ENCODE measurements around the gene MINDY4. TPM values are rescaled to one million over a fixed set of nuclear protein-coding genes. Genes with fewer than 3 reads are reported as not detected.

The MINDY4 gene
- total and polyA plus RNA-seq, 2 of the 8 experiments (the other 6 are each of a cell fraction or from before 2014, with no cell fraction given): 1.3 to 3.6 TPM

DNA sequence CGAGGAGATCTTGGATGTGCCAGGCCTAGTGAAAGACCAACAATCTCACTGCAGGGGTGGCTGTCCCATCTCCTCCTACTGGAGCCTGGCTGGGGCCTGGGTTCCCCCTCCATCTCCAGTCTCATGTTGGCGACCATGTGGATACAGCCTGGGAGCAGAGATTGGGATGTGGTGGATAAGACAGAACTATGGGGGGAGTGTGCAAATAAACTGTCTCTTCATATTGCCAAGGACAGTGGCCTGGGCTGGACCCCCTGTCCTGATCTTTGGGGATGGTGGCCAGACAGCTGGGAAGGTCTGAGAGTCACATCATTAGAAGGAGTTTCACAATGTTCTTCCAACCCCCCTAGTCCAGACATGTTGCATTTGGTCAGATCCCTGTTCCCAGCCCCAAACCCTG lies 5.8 kb upstream of the MINDY4 start:
- no peak overlapping the region for H3K4ac ChIP-seq (replicated peaks; ENCODE audit: insufficient read length, low read depth, low read length)
- WGBS, 2 experiments (ENCODE audit: extremely low coverage in 1 of 2, insufficient coverage in 1 of 2, insufficient read length in 1 of 2, insufficient replicate concordance in 2 of 2, low coverage in 1 of 2, low lambda C conversion rate in 2 of 2, missing lambda C conversion rate in 1 of 2): 92% methylated on average over 2 of the region's 2 CpGs; no CpG with 5 or more reads in 1 of the 2 experiments
- FAIRE-seq (no peak), DNase-seq (ENCODE audit: low read depth in 1 of 2, low spot score in 2 of 2) (no peak)
- H4K5ac ChIP-seq (ENCODE audit: insufficient read length, low read depth, low read length): no peak overlapping the region
- ChIA-PET CTCF (ENCODE audit: partially characterized antibody) (interaction anchor here (2.4 kb wide), 1 partner anchor 174 kb away, joined by 5 read pairs; no protein-coding TSS in a partner anchor), POLR2A (ENCODE audit: partially characterized antibody) (no interaction called here)
- H4K91ac ChIP-seq (replicated peaks; ENCODE audit: insufficient read length, low read length): no peak overlapping the region
- H4K8ac ChIP-seq (ENCODE audit: extremely low read depth, insufficient read depth, low read length): no peak overlapping the region
- no peaks in the 10 kb centered on the region for H3K36me3 ChIP-seq (ENCODE audit: control insufficient read depth in 2 of 4, insufficient read depth in 4 of 4, low read length in 3 of 4)
- no peak overlapping the region for H3K4me3 ChIP-seq (ENCODE audit: extremely low read depth in 1 of 4, insufficient read depth in 2 of 4, low read depth in 3 of 4, low read length in 4 of 4)
- H3K23ac ChIP-seq (ENCODE audit: insufficient read length): no peak overlapping the region
- H2BK15ac ChIP-seq (ENCODE audit: low read length): no peak overlapping the region
- no peak overlapping the region for H2BK120ac ChIP-seq (replicated peaks; ENCODE audit: low read depth, low read length)
- H3K9ac ChIP-seq (replicated peaks in 1 of 4; ENCODE audit: extremely low read depth in 1 of 4, low read depth in 3 of 4, low read length in 3 of 4): no peak overlapping the region
- no peak overlapping the region for H3K4me2 ChIP-seq (ENCODE audit: insufficient read depth in 1 of 2, low read depth in 2 of 2, low read length in 2 of 2)
- H3K79me2 ChIP-seq (ENCODE audit: control insufficient read depth in 1 of 2, insufficient read depth in 2 of 2, low read length in 2 of 2): no peaks in the 10 kb centered on the region
- no peaks in the 10 kb centered on the region for H4K20me1 ChIP-seq (replicated peaks in 1 of 2; ENCODE audit: control insufficient read depth in 1 of 2, insufficient read depth in 2 of 2, low read length in 2 of 2)
- no peak overlapping the region for H2BK5ac ChIP-seq (ENCODE audit: low read depth, low read length)
- no peak overlapping the region for H3K56ac ChIP-seq (replicated peaks; ENCODE audit: insufficient read length, low read depth, low read length)
- H2AK5ac ChIP-seq (ENCODE audit: low read depth, low read length): no peak overlapping the region
- H3K9me3 ChIP-seq (ENCODE audit: insufficient read depth in 2 of 2, low read depth in 1 of 2, low read length in 1 of 2): no peaks in the 10 kb centered on the region
- H3K14ac ChIP-seq (ENCODE audit: insufficient read length): no peak overlapping the region
- H3K27ac ChIP-seq (ENCODE audit: low read depth, low read length): no peak overlapping the region
- no peaks in the 10 kb centered on the region for H3K79me1 ChIP-seq (ENCODE audit: low read depth, low read length)
- no peak overlapping the region for H2BK12ac ChIP-seq (ENCODE audit: low read depth, low read length)
- TF ChIP-seq GABPA (IDR thresholded peaks at IDR 0.05; ENCODE audit: borderline replicate concordance, insufficient read depth, low read length) (no peak), FOSL1 (IDR thresholded peaks at IDR 0.05; ENCODE audit: insufficient read depth, low read depth, low read length) (no peak), EGR1 (IDR thresholded peaks at IDR 0.05; ENCODE audit: borderline replicate concordance, low read depth, low read length) (no peak), KDM1A (IDR thresholded peaks at IDR 0.05; ENCODE audit: borderline replicate concordance, low read length) (no peak), NANOG (IDR thresholded peaks at IDR 0.05; ENCODE audit: insufficient read depth, low read depth, low read length, poor library complexity, severe bottlenecking) (no peak), BCL11A (IDR thresholded peaks at IDR 0.05; ENCODE audit: low read depth in 2 of 2, low read length in 2 of 2) (no peak), EP300 (IDR thresholded peaks at IDR 0.05; ENCODE audit: borderline replicate concordance in 1 of 2, low read depth in 2 of 2, low read length in 2 of 2) (no peak), SIN3A (conservative IDR thresholded peaks at IDR 0.05 in 1 of 2, IDR thresholded peaks at IDR 0.05 in 1 of 2; ENCODE audit: low read depth in 1 of 2, low read length in 2 of 2) (no peak), SP4 (IDR thresholded peaks at IDR 0.05; ENCODE audit: low read length) (no peak)
- no peaks in the 10 kb centered on the region for H3K27me3 ChIP-seq (replicated peaks in 1 of 4; ENCODE audit: control insufficient read depth in 3 of 4, extremely low read depth in 1 of 4, insufficient read depth in 3 of 4, low read length in 3 of 4)
- no peak overlapping the region for H3K18ac ChIP-seq (ENCODE audit: extremely low read depth, low read length)
- no peaks in the 10 kb centered on the region for H3K23me2 ChIP-seq (ENCODE audit: low read depth, low read length)
- H2AFZ ChIP-seq (ENCODE audit: low read length): no peak overlapping the region
- H3K4me1 ChIP-seq (replicated peaks in 1 of 4; ENCODE audit: control insufficient read depth in 3 of 4, insufficient read depth in 4 of 4, low read length in 3 of 4): no peaks in the 10 kb centered on the region; a peak in 1 of 7 replicates
- no peak overlapping the region for H2BK20ac ChIP-seq (ENCODE audit: low read length)

All from H1 (cell line).